ENCODE measurements around the gene NPTXR. TPM values are rescaled to one million over a fixed set of nuclear protein-coding genes. Genes with fewer than 3 reads are reported as not detected.

Gene NPTXR
- total and polyA plus RNA-seq, 4 donors: 0.05 to 0.45 (median 0.16) TPM

DNA sequence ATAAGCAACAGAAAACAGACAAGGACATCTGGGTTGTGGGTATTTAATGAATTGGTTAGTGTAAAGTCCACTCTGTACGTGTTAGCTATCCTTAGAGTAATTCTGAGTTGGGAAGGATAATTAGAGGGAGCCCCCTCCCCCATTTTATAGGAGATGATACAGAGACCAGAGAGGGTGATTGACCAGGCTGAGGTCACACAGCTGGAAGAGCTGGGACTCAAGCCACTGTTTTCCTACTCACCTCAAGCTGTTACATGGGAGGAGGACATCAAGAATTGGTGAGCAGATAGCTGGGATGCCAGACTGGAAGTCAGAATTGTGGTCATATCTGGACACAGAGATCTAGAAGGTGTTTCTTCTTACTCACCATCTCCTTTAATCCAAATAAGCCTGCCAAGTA is 8.7 kb upstream of the NPTXR start (continued):
- TF ChIP-seq ATF3 (IDR thresholded peaks at IDR 0.05): no peak
- no peak for TF ChIP-seq MAX (IDR thresholded peaks at IDR 0.05)
- no peak for TF ChIP-seq NR2F2 (IDR thresholded peaks at IDR 0.05)
- TF ChIP-seq RAD21 (IDR thresholded peaks at IDR 0.05): no peak
- no peak for TF ChIP-seq FOXA2 (IDR thresholded peaks at IDR 0.05)
- no peak for TF ChIP-seq RXRA (IDR thresholded peaks at IDR 0.05)
- TF ChIP-seq TAF1 (conservative IDR thresholded peaks at IDR 0.05): no peak

GRCh38 chr22:38850941-38851849 is 7.4 kb upstream of the NPTXR start:
- no peak overlapping the region for H3K27ac ChIP-seq (ENCODE audit: low read depth in 1 of 2, low read length in 2 of 2)
- peaks cover 0 to 3% (median 1%) of the 10 kb centered on the region in 4 donors for H3K27me3 ChIP-seq (ENCODE audit: control insufficient read depth in 4 of 4, insufficient read depth in 4 of 4, low read length in 3 of 4)
- H3K4me1 ChIP-seq (ENCODE audit: control insufficient read depth in 4 of 4, insufficient read depth in 4 of 4, low read length in 3 of 4): no peaks in the 10 kb centered on the region
- no peak for DNase-seq (ENCODE audit: low spot score)
- H3K4me3 ChIP-seq (ENCODE audit: low read depth in 1 of 3, low read length in 3 of 3): no peak overlapping the region
- no peaks in the 10 kb centered on the region for H3K9me3 ChIP-seq (ENCODE audit: control insufficient read depth in 4 of 4, low read length in 3 of 4)
- TF ChIP-seq ZBTB33 (IDR thresholded peaks at IDR 0.05) (no peak), FOXA1 (IDR thresholded peaks at IDR 0.05) (no peak), MAX (IDR thresholded peaks at IDR 0.05) (no peak), CTCF (IDR thresholded peaks at IDR 0.05; ENCODE audit: low read depth, low read length, missing input control) (no peak), NR2F2 (IDR thresholded peaks at IDR 0.05) (no peak), SP1 (IDR thresholded peaks at IDR 0.05) (no peak), JUND (IDR thresholded peaks at IDR 0.05) (no peak), RXRA (IDR thresholded peaks at IDR 0.05) (no peak), TAF1 (conservative IDR thresholded peaks at IDR 0.05) (no peak), HNF4G (IDR thresholded peaks at IDR 0.05) (no peak), HNF4A (conservative IDR thresholded peaks at IDR 0.05) (no peak), GABPA (IDR thresholded peaks at IDR 0.05 in 1 of 2, conservative IDR thresholded peaks at IDR 0.05 in 1 of 2) (no peak)
- 61% methylated on average over 15 of the region's 15 CpGs for WGBS
- no peaks in the 10 kb centered on the region for H3K36me3 ChIP-seq (ENCODE audit: control insufficient read depth in 4 of 4, insufficient read depth in 3 of 4, low read depth in 1 of 4, low read length in 3 of 4)
- no peak overlapping the region for H3K9ac ChIP-seq (ENCODE audit: low read depth in 1 of 2, low read length in 2 of 2)

DNA sequence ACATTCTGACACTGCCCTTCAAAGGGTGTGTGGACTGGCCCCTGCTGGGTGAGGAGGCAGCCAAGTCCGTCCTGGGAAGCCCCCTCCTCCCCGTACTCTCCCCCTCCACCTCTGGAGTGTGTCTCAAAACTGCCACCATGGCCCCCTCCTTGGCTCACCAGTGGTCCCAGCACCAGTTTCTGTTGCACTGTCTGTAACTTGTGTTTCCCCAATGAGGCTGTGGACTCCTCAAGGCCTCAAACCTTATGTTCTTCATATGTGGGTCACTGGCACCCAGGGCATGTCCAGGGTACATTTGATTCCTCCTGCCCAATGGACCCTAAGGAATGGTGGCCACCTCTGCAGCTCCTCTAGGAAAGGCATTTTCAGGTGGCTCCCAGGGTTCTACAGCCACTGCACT is 6.6 kb upstream of the NPTXR start:
- Histone ChIP-seq H3K27me3 (ENCODE audit: control insufficient read depth in 4 of 4, insufficient read depth in 4 of 4, low read length in 3 of 4) (peaks cover 0 to 3% (median 1%) of the 10 kb centered on the region in 4 donors), H3K4me3 (ENCODE audit: low read depth in 1 of 3, low read length in 3 of 3) (no peak overlapping the region), H3K9ac (ENCODE audit: low read depth in 1 of 2, low read length in 2 of 2) (no peak overlapping the region), H3K36me3 (ENCODE audit: control insufficient read depth in 4 of 4, insufficient read depth in 3 of 4, low read depth in 1 of 4, low read length in 3 of 4) (no peaks in the 10 kb centered on the region), H3K27ac (ENCODE audit: low read depth in 1 of 2, low read length in 2 of 2) (no peak overlapping the region), H3K4me1 (ENCODE audit: control insufficient read depth in 4 of 4, insufficient read depth in 4 of 4, low read length in 3 of 4) (no peaks in the 10 kb centered on the region), H3K9me3 (ENCODE audit: control insufficient read depth in 4 of 4, low read length in 3 of 4) (no peaks in the 10 kb centered on the region)
- TF ChIP-seq YY1 (IDR thresholded peaks at IDR 0.05) (no peak), SP1 (IDR thresholded peaks at IDR 0.05) (no peak), RAD21 (IDR thresholded peaks at IDR 0.05) (no peak), RXRA (IDR thresholded peaks at IDR 0.05) (no peak)
- DNase-seq (ENCODE audit: low spot score): no peak
- WGBS: 65% methylated on average over 2 of the region's 2 CpGs

All from liver (tissue), 9 donors.